ENCODE measurements around the gene SEMA3C.
A peak's percentile ranks its signal among the peaks of the same experiment; 100 is the strongest.

The SEMA3C gene

DNA sequence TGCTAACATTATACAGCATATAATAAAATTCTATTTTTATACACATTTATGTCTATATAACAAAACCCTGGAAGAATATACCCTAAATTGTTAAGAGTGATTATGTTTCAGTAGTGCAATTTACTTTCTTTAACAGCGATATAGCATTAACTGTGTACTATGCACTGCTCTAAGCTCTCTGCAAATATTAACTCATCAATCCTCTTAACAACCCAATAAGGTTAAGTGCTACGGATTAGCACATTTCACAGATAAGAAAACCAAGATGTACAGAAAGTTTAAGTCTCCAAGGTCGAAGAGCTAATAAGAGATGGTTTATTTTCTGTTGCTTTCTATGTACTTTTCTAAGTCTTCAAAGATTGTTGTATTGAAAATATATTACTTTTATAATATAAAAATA is 95.8 kb downstream of the SEMA3C start:
- DNase-seq (ENCODE audit: low spot score) = no peak

DNA sequence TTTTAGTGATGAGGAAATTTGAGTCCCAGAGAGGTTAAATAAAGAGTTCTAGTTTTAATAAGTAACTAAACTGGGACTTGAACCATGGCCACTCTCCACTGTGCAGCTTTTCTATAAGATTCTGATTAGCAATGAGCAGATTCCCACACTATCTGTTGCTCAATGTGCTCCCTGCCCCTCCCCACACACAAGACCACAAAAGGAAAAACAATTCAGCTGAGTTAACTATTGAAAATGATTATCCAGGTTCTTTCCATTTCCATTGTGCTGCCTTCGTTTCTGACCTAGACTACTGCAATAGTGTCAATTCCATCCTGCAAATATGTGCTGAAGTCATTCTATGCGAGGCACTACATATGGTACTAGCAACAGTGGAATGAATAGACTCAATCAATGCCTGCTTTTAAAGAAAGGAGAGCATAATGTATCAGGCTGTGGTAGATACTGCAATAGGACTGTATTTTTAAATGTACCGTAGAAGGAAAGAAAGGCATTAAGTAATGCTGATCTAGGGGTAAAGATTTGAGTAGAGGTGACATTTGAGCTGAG is 97.0 kb downstream of the SEMA3C start:
- no peak for DNase-seq (ENCODE audit: low spot score)

DNA sequence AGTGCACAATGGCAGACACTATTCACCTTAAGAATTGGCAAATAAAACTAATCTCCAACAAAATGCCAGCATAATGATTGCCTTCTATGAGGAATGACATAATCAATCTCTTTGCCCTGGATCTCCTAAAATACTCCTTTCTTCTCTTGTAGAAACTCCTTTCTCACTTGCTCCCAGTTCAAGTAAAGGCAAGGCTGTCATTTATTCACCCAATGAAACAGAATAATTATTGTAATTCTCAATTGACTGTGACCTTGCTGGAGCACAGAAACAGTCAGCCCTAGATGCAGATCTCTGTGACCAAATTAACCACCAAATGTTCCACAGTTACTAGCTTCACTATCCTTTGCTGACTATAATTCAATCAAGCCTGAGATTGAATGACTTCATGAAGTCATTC is 99.3 kb downstream of the SEMA3C start:
- DNase-seq (ENCODE audit: low spot score) = no peak

DNA sequence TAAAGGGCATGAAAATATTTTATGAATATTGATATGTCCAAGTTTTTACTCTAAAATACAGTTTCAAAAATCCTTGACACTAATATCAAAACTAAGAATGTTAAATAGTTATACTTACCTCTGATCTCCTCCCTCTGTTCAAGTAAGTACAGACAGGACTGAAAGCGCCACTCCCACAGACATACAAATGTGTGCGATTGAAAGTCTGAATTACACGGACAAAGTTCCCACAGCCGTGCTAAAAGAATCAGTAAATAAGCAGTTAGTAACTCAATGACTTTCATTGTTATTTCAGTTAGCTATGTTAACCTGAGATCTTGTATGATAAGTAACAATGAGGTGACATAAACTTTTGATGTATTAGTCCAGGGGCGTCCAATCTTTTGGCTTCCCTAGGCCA is 100.7 kb downstream of the SEMA3C start:
- no peak for DNase-seq (ENCODE audit: low spot score)

DNA sequence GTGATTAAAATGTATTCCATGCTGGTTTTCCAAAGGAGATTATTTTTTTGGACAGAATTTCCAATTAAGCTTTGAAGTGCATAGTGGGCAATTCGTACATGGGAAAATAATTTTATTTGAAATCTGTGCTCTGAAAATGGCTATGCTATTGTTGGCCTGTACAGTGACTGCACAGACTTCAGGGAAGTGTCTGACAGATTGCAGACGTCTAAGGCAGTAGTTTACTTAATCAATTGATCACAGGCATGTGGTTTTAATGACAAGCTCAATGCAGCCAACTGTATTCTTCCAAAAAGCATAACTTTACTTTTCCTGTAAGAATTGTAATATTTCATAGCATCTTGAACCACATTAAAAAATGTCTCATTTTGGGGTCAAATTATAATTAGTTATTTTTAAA is 102.0 kb downstream of the SEMA3C start:
- no peak for DNase-seq (ENCODE audit: low spot score)

DNA sequence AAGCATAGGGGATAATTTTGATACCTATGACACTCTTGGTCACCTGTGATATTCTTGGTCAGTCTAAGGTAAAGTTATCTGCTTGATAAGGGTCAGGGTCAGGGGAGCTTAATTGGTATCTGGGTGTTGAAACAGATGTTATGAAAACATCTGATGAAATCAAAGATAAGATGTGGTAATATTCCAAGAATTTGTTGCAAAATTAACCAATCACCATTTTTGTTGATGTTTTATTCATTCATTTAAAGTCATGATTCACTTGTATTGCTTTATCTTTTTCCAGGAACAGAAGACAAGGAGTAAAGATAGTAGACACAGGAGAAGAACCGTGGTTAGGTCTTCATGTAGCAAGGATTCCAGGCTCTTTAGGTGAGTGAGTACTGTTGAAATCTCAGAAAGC is 103.1 kb downstream of the SEMA3C start:
- no peak for DNase-seq (ENCODE audit: low spot score)

DNA sequence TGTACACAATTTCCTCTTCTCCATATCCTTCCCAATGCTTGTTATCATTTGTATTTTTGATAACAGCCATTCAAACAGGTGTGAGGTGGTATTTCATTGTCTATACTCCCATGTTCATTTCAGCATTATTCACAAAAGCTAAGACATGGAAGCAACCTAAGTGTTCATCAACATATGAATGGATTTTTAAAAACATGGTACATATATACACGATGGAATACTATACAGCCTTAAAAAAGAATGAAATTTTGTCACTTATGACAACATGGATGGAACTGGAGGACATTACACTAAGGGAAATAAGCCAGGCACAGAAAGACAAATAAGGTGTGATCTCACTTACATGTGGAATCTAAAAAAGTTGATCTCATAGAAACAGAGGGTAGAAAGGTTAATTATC is 109.3 kb downstream of the SEMA3C start:
- DNase-seq (ENCODE audit: low spot score) = no peak

DNA sequence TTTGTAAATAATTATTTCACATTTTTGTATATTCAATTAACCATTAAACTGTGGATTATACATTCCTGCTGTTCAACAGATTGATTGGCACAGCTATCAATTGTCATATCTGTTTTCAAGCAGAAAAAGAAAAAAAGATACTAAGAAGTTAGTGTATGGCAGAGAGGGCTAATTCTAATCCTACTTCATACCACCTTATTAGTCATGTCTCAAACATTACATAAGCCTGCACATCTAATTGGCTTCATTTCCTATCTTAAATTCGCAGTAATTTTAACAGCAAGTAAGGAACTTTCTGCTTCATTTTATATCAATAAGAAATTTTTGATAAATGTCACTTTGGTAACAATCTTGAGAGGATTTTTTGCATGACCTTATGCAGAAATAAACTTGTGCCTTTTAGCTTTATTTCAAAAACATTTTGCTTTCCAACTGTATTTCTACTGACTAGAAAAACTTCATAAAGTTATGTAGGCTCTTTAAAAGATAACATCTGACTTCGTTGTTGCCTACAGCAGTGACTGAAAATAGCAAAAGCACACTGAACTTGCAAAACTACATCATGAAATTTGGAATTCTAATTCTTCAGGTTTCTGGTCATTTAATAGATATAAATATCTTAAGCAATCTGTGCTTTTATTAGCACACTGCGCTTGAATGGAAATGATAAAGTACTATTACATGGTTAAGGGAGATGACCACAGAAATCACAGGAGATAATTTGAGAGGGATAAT is 111.5 kb downstream of the SEMA3C start:
- no peak for DNase-seq (ENCODE audit: low spot score)

DNA sequence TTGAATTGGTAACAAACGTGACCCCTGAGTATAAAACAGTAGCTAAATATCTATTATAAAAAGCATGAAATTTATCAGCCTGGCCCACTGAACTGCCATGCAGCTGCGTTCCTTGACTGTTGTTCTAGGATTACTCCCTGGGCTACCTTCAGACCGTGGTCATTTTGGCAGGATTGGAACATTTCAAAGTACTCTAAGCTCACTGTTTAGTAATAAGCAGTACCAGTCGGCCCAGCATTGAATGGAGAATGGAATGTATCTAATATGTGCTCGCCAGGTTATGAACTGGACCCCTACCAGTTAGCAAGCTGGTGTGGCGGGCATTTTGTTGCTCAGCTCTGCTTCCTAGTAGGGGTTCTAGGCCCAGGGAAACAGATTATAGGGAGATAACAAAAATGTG is 112.2 kb downstream of the SEMA3C start:
- no peak for DNase-seq (ENCODE audit: low spot score)

DNA sequence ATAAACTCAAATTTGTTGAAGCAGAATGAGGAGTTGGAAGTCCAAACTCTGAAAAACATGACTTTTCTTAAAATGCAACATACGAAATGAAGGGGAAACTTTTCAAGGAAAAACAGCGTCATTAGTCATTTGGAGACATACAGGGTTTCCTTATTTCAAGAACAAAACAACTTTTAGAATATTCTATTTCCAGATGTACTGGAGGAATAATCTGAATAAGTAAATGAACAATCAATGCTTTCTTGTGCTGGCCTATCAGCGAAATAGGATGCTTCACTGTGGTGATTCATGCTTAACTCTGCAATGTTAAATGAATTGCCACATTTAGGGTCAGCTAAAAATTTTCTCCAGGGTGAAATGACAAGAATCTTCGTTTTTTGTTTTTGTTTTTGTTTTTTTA is 114.3 kb downstream of the SEMA3C start:
- no peak for DNase-seq (ENCODE audit: low spot score)

DNA sequence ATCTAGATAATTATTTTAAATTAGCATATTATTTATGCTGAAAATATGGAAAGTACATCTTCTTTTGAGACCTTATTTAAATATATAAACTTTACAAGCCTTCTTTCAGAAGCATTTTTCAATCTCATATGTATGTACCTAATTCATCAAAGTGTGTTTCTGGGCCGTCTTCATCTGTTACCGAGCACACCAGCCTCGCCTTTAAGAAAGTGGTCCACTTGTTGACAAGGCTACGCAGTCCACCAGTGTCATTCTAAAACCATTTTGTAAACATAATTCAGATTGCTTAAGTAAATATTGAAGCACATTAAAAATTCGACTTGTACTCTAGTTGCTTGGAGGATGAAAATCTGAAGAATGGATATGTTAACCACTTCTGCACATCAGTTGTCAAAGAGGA is 116.3 kb downstream of the SEMA3C start:
- DNase-seq (ENCODE audit: low spot score) = no peak

DNA sequence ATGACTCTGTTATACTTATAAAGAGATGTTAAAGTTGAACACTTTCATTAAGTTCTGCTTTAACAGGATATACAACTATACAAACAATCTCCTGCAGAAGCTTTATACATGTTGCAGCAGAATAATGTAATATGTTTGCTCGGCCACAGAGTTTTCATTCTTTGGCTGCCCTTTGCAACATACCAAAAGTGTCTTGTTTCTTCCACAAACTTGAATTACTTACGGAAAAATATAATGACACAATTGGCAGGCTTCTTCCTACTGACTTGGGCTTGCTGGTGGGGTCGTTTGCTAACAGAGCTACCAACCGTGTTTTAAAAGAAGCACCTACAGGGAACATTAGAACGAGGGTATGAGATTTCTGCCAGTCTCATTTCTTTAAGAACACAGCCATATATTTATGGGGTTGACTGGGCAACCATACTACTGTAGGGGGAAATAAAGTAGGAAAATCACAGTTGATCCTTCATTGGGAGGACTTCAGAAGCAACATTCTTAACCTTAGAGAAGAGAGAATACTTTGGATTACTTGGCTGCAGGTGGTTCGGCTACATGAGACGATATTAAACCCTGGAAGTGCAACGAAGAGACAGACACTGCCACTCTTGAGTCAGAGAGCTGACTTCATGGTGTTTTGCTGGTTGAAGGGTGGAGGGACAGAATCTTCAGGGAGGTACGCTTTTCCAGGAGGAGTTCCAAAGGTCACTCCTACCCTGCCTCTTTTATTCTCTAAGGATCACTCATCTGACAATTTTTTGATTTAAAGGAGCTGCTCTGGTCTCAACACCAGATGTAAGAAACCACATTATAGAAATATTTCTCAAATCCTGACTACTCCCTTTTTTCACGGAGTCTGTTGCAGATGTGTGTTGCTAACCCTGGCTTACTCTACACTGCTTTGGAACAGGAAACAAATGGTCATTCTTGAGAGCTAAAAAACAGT is 123.9 kb downstream of the SEMA3C start:
- no peak for DNase-seq (ENCODE audit: low spot score)

DNA sequence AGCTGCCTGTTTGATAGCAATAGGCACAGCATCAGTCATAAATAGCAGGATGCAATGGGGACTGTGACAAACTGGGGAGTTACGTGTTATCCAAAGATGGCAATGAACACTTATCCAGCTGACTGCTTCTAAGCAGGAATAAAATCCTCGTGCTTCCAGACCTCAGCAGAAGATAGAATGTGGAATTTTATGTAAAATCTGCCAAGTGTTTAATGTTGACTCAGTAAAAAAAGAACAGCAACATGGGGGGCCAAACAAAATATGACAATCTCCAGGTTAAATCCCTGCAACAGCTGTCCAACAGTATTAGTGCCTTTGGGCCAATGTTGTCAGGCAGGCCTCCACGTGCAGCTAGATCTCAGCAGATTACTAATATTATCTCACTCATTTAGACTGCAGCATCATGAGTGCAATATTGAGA is 127.3 kb downstream of the SEMA3C start:
- DNase-seq (ENCODE audit: low spot score) = no peak

DNA sequence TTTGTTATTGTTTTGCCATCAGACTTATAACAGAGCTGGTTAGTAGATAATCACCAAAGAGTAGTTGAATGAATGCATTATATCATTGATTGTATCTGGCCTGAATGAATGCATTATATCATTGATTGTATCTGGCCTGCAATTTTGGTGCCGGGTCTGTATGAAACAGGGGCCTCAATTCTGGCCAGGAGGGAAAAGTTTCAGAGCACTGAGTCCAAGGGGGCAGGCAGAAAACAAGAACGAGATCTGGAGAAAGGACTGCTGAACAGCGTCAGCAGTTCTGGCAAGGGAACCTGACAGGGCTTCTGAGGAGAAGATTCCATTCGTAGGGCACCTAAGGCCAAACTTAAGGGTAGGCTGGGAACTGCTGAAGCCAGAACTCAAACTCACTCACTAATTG is 128.0 kb downstream of the SEMA3C start:
- DNase-seq (ENCODE audit: low spot score) = no peak

DNA sequence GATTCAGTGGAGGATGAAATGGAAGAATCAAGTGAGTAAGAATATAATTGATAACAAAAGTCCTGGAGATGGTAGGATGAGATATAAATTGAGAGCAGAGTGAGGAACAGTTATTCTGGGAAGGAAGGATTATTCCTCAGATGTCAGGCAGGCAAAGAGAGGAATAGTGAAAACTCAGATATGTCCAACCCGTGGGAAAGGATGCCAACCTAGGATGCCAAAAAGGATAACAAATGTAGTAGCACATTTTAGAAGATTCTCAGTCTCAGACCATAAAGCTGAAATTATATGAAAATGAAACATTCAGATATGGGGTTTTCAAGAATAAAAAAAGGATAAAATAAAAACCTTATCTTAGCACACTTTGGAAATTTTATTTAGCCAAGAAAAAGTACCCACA is 131.1 kb downstream of the SEMA3C start:
- no peak for DNase-seq (ENCODE audit: low spot score)

DNA sequence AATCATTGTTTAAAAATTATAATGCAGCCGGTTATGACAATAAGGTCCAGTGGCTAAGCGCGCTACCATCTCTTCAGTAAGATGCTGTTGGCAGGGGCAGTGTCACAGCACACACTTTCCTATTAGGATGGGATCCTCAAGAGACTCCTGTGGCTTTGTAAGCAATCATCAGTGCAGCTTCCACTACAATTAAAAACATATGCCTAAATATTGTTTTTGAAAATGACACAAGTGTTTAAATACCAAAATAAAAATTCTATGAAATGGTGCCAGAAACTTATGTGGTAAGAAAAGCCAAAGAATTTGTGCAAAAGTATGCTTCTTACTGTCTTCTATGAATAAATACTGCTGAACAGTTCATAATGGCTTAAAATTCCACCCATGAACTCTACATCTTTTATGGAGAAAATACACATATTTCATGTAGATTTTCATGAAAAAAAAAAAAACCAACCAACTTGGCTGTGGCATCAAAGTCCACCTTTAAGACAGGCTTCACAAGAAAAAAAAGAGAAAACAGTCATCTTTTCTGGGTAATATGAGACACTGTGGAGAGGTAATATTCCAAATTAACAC is 132.8 kb downstream of the SEMA3C start:
- no peak for DNase-seq (ENCODE audit: low spot score)

DNA sequence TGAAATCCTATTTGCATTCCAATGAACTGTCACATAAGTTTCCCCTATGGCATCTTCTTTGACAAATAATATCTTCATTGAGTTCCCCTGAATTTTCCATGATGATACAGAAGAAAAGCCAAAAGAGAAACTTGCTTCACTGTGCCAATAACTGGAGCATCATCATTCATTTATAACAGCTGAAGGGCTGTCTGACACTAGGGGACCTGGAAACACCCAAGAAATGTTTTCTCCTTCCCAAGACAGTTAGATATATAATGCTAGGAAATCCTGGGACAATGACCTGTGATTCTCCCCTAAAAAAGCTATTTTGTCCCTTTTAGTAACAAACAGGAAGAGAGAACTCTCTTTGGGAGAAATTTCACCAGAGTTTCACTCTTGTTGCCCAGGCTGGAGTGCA is 133.6 kb downstream of the SEMA3C start:
- no peak for DNase-seq (ENCODE audit: low spot score)

DNA sequence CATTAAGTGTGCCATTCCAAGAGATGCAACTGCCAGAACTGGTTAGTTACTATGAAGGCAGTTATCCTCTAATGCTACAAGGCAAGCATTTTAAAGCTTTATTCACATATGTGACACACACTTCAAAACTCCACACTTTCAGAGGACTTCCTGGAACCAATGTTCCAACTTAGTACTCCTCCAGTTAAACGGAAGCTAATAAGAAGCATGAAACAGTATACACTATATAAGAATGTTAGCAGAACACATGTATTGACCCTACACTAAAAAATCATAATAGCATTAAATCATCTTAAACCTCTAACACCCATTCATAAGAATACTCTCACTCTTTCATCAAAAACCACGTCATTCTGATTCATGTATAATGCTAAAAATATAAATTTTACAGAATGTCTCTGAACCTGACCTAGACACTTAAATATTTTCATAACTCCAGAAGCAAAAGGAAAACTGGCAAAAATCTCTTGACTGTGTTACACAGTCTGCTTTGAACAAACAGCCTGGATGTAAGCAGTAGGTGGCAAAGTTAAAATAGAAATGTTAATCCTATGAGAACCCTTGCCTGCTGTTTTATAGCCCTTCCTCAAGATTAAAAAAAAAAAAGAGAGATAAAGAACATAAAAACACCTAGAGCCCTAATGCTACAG is 135.0 kb downstream of the SEMA3C start:
- no peak for DNase-seq (ENCODE audit: low spot score)

DNA sequence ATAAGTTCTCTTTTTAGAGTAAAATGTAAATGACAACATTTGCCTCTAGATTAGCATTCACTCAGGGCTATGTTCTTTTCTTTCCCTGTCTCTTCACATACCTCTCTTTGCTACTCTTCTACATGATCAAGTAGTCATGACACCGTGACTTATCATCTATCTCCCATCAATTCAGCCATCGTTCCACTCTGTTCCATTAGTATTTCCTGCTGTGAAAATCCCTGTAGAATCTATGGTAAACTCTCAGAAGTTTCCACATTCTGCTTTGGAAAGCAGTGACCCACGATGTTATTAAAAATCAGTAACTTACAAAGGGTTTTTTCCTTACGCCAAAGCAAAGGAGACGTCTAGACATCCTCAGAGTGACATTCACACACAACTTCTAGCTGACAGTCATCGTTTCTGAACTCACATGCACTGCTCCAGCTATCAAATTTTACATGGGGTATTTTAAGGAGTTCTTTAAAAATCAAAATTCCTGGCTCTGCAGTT is 135.6 kb downstream of the SEMA3C start:
- no peak for DNase-seq (ENCODE audit: low spot score)

DNA sequence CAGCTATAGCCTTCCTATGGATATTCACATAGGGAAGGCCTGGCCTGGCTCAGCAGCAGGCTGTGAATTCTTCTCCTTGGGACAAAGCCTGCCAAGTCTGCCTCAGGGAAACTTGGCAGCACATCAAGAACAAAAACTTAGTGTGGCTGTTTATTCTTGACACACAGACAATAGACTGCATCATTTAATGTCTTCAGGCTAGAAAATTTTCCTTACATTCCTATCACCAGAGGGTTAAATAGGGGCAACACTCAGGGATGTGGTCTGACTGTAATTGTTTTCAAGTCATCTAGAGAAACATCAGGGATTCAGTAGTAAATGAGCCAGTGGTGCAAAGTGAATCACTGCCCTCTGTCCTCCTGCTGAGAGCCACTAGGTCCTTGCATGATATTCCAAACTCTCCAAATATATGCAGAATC is 137.3 kb downstream of the SEMA3C start:
- DNase-seq (ENCODE audit: low spot score) = peak; percentile 21

DNA sequence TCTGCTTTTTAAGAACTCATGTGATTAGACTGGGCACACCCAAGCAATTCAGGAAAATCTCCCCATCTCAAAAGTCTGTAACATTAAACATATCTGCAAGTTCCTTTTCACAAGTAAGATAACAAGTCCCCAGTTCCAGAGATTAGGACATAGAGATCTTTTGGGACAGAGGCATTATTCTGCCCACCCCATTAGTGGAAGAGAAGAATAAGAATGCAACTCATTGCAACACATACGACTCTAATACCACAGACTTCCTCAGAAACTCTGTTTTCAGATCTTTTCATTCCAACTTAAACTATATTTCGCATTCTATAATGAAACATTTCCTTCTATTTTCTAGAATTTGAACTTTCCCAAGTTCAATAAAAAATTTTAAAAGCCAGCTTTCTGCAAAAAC is 137.7 kb downstream of the SEMA3C start:
- no peak for DNase-seq (ENCODE audit: low spot score)

DNA sequence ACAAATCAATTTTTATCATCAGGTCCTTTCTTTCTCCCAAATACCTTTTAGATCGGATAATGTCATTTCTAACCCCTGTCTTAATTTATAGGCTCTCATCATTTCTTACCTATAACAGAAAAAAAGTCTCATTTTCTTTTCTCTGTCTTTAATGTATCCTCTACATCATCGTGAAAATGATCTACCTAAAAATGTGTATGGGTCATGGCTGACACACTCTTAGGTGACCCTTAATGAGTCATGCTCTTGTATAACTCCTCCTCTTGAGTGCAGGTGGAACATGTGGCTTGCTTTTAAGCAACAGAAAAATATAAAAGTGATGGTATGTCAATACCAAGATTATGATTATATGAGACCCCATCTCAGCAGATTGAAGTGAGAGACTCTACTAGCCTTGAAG is 139.4 kb downstream of the SEMA3C start:
- no peak for DNase-seq (ENCODE audit: low spot score)
